Measurements from ENCODE around the gene NEK1.

Gene NEK1

DNA sequence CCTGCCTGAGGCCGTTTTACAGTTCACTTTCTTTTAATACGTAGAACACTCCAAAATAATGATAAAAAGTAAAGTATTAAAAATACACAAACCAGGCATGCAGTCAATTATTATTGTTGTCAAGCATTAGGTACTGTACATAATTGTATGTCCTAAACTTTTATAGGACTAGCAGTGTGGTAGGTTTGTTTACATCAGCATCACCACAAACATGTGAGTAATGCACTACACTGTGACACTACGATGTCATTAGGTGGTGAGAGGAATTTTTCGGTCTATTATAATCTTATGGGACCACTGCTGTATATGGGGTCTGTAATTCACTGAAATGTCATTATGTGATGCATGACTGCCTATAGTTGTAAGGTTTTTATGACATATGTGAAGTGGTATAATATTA is 192.1 kb downstream of the NEK1 start:
- DNase-seq (ENCODE audit: low read depth in 2 of 2, low spot score in 1 of 2) = no peak

DNA sequence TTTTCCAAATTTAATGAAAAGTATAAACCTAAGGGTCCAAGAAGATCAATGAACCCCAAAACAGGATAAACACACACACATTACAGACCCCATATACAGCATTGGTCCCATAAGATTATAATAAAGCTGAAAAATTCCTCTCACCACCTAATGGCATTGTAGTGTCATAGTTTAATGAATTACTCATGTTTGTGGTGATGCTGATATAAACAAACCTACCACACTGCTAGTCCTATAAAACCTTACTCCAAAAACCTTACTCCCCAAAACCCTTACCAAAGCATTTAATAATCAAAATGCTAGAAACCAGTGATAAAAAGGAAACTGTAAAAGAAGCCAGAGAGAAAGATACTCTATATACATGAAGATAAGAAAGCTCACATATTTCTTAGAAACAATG is 193.5 kb downstream of the NEK1 start:
- DNase-seq (ENCODE audit: low read depth in 2 of 2, low spot score in 1 of 2) = no peak

DNA sequence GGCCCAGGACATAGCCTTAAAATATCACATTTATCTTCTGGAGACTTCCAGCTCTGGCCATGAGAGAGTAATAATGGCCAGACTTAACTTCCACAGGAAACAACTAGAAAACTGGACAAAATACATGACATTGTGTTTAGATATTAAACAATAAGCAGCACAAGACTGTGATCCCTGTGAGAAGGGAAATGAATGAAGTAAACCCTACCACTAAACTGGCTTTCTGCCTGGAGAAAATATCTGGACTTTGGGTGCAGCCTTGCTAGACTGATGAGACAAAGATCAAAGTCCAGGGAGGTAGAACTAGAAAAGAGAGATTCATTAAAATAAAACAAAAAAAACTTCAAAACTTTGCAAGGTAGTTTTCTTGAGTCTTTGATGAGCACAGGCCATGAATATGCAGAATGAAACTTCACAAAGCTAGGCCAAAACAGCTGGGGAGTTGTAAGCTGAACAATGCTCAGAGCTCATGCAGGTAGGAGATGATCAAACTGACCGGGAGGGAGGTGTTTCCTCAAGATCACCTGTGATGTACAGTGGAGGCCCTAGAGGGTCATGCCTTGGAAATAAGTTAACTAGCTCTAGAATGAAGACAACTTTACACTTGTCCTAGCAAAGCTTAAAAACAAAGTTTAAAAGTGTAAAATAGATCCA is 194.6 kb downstream of the NEK1 start:
- DNase-seq (ENCODE audit: low read depth in 2 of 2, low spot score in 1 of 2) = no peak

DNA sequence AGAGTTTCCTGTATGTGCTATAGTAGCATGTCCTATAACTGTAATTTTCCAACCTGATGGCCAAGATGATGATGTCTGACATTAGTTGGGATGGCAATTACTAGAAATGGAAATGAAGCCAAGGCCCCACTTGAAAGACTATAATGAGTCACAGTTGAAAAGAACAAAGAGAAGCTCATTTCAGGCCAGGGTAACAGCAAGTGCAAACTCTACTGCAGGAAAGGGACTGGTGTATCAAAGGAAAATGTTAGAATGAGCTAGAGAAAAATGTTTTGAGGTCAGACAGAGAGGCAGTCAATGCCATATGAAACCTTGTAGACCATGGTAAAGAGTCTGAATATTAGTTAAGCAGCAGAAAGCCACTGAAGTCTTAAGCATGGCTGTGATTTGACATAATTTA is 195.4 kb downstream of the NEK1 start:
- no peak for DNase-seq (ENCODE audit: low read depth in 2 of 2, low spot score in 1 of 2)

DNA sequence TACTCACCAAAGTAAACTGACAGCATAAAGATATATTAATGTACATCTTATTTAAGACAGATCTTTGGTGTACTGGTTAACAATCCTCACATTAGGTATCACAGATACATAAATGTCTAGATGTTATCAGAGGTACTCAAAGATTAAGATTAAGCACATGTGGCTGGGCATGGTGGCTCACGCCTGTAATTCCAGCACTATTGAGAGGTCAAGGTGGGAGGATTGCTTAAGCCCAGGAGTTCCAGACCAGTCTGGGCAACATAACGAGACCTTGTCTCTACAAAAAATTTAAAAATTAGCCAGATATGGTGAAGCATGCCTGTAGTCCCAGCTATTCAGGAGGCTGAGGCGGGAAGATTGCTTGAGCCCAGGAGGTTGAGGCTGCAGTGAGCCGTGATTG is 195.9 kb downstream of the NEK1 start:
- no peak for DNase-seq (ENCODE audit: low read depth in 2 of 2, low spot score in 1 of 2)

DNA sequence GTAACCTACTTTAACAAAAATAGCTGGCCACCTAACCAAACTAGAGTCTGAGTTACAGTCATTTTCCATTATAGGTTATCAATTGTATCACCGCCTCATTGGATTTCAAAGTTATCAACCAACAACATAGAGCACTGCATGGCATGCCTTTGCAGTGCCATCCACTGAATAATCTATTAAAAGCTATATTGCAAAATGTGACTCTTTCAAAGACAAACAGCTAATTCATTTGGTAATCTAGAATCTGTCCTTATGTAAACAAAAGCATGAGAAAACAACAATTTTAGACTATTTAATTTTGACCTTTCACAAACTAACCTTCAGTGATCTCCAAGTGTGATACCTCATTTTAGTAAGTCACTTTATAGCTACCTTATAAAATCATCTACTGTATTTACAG is 197.5 kb downstream of the NEK1 start:
- DNase-seq (ENCODE audit: low read depth in 2 of 2, low spot score in 1 of 2) = no peak

DNA sequence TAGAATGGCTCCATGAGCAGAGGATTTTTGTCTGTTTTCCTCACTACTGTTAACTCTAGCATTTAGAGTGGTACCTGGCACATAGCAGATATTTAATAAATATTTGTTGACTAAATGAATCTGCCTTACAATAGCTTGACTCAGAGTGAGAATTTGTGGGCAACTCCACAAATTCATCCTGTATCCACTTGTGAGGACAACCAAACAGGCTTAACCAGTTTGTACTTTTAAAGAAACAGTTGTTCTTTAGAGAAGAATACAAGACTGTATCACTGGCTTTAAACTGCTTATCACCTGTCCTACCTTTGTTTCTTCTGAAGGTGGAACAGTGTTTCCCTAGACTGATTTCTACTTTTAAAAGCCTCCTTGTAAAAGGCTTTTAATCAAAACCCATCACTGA is 200.3 kb downstream of the NEK1 start:
- no peak for DNase-seq (ENCODE audit: low read depth in 2 of 2, low spot score in 1 of 2)

DNA sequence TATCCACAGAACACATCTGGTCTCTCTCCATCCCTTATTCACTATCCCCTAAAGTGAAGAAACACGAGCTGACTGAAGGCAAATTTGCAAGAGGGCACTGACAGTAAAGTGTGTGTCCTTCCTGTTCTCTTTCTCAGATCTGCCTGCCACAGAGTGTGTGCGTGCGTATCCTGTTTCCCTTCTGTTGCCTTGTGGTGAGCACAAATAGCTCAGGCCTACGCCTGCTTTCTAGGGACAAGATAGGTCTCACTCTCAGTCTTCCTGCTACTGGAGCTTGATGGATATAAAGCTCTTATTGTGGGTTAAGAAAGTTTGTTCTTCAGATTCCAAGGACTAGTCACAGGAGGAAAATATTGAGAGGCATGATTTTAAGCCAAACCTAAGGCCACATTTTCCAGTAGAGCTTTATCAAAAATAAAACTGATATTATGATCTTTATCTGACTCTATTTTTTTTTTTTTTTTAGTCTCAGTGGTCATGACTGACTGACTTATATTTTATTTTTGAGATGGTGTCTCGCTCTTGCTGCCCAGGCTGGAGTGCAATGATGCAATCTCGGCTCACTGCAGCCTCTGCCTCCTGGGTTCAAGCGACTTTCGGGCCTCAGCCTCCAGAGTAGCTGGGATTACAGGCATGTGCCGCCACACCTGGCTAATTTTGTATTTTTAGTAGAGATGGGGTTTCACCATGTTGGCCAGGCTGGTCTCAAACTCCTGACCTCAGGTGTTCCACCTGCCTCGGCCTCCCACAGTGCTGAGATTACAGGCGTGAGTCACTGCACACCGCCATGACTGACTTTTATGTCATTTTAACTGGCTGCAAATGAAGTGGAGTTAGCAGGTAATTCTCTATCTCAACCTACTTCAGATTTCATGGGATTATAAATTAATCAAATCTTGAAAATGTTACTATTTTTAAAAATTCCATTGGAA is 201.3 kb downstream of the NEK1 start:
- DNase-seq (ENCODE audit: low read depth in 2 of 2, low spot score in 1 of 2) = no peak

DNA sequence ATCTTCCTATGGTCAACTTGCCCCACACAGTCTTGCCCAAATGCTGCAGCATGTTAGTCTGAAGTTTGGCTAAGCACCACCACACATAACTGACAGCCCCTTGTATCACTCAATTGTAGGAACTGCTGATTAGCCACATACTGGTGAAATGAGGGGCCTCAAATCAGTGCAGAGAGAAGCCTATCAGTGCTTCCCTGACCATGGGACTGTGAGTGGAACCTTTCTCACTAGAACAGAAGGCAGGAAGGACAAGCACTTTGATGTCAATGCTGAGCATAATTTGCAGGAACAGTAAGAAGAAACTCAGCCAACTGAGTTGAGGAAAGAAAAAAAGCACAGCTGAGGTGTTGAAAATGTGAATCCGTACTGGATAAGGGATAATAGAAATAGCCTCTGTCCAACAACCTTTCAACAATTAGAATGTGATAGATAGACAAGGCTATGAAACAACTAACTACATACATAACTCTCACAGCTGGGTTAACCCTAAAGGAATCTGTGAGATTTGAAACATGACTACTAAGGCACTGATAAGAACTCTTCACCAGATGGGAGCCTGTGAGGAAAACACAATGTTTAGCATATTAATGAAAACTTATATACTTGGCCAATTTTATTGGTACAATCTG is 205.1 kb downstream of the NEK1 start:
- DNase-seq (ENCODE audit: low read depth in 2 of 2, low spot score in 1 of 2) = no peak

DNA sequence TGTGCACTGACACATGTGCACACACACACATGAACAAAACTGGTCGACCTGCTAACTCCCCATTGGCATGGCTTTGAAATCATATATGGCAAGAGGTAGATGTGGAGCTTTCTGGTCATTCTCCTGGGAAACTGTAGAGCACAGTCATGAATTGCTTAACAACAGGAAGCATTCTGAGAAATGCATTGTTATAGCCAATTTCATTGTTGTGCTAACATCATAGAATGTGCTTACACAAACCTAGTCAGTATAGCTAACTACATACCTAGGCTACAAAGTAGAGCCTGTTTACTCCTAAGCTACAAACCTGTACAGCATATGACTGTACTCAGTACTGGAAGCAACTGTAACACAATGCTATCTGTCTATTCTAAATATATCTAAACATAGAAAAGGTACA is 207.4 kb downstream of the NEK1 start:
- DNase-seq (ENCODE audit: low read depth in 2 of 2, low spot score in 1 of 2) = no peak

DNA sequence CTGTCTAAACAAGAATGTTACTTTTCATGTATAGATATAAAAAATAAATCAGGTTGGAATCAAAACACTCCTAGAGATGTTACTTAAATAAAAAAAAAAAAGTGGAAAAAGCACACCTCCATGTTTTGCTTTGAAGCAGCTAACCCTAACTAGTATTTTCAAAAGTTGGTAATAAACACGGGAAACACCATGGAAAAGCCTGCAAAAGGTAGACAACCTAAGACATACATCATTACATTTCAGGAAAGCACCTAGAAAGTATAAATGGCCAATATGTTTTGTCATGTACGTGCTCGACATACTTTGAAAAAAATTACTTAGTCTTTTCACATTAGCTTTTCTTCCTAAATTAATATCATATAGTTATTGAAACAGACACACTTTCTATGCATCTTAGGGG is 211.6 kb downstream of the NEK1 start:
- DNase-seq (ENCODE audit: low read depth in 2 of 2, low spot score in 1 of 2) = no peak

DNA sequence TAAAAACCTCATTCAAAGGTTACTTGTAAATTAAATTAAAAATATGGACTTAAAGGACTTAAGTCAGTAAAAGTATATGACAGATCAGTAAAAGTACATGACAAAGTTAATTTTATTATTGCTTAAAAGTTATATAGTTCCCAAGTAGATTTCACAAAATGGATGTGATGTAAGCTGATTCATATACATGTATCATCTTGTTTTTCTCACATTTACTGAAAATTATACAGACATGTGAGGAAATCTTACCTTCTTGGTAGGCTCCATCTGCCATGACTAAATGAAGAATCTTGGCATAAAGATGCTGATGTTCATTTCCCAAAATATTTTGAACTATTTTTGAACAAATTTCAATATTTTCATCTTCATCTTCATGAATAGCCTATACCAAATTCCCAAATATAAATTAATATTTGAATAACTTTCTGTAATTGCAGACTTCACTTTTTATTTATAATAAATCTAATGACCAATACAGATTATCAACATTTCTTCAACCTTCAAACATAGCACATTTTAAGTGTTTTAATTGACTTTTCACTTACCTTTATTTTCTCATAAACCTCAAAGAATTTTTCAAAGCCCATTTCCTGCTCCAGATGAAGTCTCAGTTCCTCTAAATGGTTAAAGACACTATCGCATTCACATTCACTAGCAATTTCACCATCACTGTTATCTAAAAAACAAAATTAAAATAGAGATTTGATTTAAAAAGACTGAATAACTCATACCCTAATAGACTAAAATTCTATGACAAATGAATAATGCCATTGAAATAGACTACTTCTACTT is 212.2 kb downstream of the NEK1 start:
- DNase-seq (ENCODE audit: low read depth in 2 of 2, low spot score in 1 of 2) = no peak

DNA sequence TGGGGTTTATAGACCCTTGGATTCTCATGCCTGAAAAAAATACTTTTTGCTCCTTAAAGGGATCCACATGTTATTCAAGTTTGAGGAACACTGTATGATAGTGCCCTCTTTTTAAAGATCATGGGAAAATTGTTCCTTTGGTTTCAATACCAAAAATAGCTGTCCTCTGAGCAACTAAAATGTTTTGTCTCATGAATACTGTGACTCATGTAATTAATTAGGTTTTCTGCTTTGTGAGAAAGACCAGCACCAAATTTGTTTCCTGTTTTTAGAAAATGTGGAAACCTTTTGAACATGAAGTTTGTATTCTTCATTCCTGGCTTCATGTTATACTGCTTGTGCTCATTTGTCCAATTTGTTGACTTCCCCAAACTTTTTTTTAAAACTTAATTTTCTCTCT is 214.1 kb downstream of the NEK1 start:
- no peak for DNase-seq (ENCODE audit: low read depth in 2 of 2, low spot score in 1 of 2)

DNA sequence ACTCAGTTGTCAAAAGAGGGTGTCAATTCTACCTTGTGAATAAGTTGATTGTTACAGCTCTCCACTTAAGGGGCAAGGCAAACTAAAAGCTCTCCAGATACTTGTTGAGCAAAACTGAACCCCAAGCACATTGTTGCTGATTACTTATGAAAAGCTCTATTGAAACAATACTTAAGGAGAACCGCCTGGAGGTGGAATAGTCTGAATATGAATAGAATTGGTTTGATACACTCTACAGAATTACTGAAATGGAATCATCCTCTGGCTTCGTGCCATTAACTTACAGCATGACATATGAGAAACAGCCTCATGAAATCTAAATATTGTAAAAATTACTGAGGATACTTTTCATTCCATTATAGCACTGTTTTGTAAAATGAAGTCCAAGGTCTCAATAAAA is 214.6 kb downstream of the NEK1 start:
- no peak for DNase-seq (ENCODE audit: low read depth in 2 of 2, low spot score in 1 of 2)

DNA sequence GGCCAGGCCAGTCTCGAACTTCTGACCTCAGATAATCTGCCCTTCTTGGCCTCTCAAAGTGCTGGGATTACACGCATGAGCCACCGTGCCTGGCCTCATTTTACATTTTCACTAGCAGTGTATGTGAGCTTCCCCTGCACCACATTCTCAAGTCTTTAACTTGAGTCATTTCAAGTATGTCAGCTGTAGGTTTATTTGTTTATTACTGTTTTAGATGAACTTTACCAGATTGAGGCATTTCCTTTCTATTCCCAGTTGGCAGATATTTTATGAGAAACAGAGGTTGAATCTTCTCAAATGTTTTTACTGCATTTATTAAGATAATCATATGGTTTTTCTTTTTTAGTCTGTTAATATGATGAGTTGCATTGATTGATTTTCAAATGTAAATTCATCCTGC is 227.0 kb downstream of the NEK1 start:
- no peak for DNase-seq (ENCODE audit: low read depth in 2 of 2, low spot score in 1 of 2)

DNA sequence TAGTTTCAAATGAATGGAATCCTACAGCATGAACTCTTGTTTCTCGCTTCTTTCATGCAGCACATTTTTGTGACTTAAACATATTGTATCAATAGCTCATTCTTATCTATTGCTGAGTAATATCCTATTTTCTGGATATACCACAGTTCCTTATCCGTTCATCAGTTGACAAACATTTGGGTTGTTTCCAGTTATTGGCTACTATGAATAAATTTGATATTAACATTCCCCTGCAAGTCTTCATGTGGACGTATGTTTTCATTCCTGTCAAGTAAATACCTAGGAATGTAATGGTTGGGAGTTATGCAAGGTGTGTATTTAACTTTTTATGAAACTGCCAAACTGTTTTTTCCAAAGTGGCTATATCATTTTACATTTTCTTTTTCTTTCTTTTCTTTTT is 227.6 kb downstream of the NEK1 start:
- no peak for DNase-seq (ENCODE audit: low read depth in 2 of 2, low spot score in 1 of 2)

DNA sequence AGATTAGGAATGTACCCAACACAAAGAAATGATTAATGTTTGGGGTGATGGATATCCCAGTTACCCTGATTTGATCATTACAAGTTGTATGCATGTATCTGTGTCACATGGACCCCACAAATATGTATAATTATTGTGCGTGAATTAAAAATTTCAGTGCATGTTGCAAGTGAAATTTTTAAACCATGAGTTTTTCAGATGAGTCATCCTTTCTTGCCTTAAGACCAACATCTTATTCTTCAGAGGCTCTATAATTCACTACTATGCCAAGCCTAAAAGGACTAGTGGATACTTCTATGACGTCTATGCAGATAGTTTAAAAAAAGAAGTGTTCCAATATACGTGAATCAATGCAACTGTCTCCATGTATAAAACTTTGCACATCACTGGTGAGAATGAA is 228.7 kb downstream of the NEK1 start:
- DNase-seq (ENCODE audit: low read depth in 2 of 2, low spot score in 1 of 2) = no peak

DNA sequence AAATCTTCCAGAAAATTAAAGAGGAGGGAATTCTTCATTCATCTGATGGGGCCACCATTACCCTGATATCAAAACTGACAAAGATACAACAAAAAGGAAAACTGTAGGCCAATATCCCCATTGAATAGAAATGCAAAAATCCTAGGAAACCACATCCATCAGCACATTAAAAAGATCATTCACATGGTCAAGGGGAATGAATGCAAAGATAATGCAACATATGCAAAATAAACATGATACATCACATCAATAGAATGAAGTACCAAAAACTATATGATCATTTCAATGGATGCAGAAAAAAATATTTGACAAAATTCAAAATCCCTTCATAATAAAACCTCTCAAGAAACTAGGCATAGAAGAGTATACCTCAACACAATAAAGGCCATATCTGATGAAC is 232.7 kb downstream of the NEK1 start:
- DNase-seq (ENCODE audit: low read depth in 2 of 2, low spot score in 1 of 2) = no peak

DNA sequence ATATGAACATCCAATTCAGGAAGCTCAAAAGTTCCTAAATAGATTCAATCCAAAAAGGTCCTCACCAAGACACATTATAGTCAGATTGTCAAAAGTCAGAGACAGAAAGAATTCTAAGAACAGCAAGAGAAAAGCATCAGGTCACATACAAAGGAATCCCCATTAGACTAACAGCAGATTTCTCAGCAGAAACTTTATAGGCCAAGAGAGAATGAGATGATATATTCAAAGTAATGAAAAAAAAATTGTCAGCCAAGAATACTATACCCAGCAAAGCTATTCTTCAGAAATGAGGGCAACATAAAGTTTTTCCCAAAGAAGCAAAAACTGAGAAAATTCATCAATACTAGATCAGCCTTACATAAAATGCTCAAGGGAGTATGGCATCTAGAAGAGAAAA is 235.0 kb downstream of the NEK1 start:
- DNase-seq (ENCODE audit: low read depth in 2 of 2, low spot score in 1 of 2) = no peak

DNA sequence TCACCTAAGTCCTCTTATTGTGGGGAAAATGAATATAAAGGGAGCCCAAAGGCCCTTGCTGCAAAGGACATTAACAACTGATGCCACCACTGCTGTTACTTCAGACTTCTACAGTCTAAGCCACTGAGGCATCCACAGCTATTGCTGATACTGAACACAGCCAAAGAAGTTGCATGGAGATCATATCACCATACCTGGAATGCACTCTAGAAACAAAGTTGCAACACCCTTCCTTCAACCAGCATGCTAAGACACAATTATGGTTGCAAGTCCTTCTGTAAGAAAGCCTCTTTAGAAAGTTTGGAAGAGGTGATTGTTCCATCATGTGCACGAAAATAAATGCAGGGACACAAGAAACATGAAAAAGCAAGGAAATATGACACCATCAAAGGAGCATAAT is 236.0 kb downstream of the NEK1 start:
- no peak for DNase-seq (ENCODE audit: low read depth in 2 of 2, low spot score in 1 of 2)

DNA sequence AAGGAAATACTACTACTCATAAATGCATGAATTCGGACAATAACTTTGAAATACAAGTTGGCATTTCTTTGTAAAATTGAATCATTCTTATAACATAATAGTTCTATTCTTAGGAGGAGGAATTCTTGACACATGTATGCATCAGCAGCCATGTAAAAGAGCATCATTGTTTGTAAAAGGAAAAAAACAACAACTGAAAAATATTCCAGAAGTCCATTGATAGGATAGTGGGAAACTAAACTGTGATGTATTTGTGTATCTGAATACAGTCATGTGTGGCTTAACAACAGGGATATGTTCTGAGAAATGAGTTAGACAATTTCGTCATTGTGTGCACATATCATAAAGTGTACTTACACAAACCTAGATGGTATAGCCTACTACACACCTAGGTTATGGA is 239.6 kb downstream of the NEK1 start:
- no peak for DNase-seq (ENCODE audit: low read depth in 2 of 2, low spot score in 1 of 2)

DNA sequence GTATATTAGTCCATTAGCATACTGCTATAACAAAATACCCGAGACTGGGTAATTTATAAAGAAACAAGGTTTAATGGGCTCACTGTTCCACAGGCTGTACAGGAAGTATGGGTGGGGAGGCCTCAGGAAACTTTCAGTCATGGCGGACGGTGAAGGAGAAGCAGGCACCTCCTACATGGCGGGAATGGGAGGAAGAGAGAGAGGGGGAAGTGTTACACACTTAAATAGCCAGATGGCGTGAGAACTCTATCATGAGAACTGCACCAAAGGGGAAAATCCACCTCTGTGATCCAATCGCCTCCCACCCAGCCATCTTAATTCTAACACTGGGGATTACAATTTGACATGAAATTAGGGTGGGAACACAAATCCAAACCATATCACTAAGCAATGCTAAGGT is 242.7 kb downstream of the NEK1 start:
- DNase-seq (ENCODE audit: low read depth in 2 of 2, low spot score in 1 of 2) = no peak
